HCEC 1CT (cell line): ENCODE data around the gene NUDT14.

Experiments
- DNase-seq: peaks from one replicate; pipeline ENCODE4 v3.0.0-alpha.2; 2017

NUDT14 gene

GRCh38 chr14:105155681-105156413, 25.3 kb downstream of the NUDT14 start:
- no peak for DNase-seq

- no peak for DNase-seq
Observed at GRCh38 chr14:105155071-105155651, 26.0 kb downstream of the NUDT14 start.

- no peak for DNase-seq
Observed at GRCh38 chr14:105154476-105154871, 26.6 kb downstream of the NUDT14 start.

GRCh38 chr14:105153739-105154475, 27.2 kb downstream of the NUDT14 start:
- no peak for DNase-seq

GRCh38 chr14:105153331-105153731, 27.8 kb downstream of the NUDT14 start:
- DNase-seq = no peak

GRCh38 chr14:105152794-105153241, 28.3 kb downstream of the NUDT14 start:
- no peak for DNase-seq

GRCh38 chr14:105151838-105152793, 29.0 kb downstream of the NUDT14 start:
- no peak for DNase-seq

- no peak for DNase-seq
Observed at GRCh38 chr14:105151084-105151837, 29.9 kb downstream of the NUDT14 start.

- DNase-seq = no peak
Observed at GRCh38 chr14:105150368-105151083, 30.6 kb downstream of the NUDT14 start.

GRCh38 chr14:105150026-105150367, 31.1 kb downstream of the NUDT14 start:
- DNase-seq = no peak

GRCh38 chr14:105149146-105149781, 31.8 kb downstream of the NUDT14 start:
- DNase-seq = no peak

GRCh38 chr14:105148604-105149145, 32.4 kb downstream of the NUDT14 start:
- DNase-seq = no peak

GRCh38 chr14:105147671-105148603, 33.2 kb downstream of the NUDT14 start:
- DNase-seq = no peak

GRCh38 chr14:105146976-105147635, 34.0 kb downstream of the NUDT14 start:
- DNase-seq = no peak

GRCh38 chr14:105146181-105146975, 34.7 kb downstream of the NUDT14 start:
- DNase-seq = no peak

- DNase-seq = no peak
Observed at GRCh38 chr14:105145381-105146180, 35.5 kb downstream of the NUDT14 start.
